GM18507 (cell line): ENCODE measurements around the gene ZCWPW1.
A peak's percentile ranks its signal among the peaks of the same experiment; 100 is the strongest.
"Not testable (repeated sequence)": the region's sequence is repeated elsewhere in the genome, so short reads cannot be mapped to it uniquely, and the experiment has no call there.

Source experiments
- DNase-seq: peaks from one replicate; pipeline ENCODE4 v3.0.0; 2011; ENCODE audit warnings: low read depth; ENCODE audit not compliant: insufficient read length; ENCODE audit errors: extremely low spot score
- FAIRE-seq: peaks from 2 replicates; lab custom pipeline; 2011; peaks lifted over from hg19 to GRCh38; lab: Jason Lieb, UNC

Gene ZCWPW1

DNA sequence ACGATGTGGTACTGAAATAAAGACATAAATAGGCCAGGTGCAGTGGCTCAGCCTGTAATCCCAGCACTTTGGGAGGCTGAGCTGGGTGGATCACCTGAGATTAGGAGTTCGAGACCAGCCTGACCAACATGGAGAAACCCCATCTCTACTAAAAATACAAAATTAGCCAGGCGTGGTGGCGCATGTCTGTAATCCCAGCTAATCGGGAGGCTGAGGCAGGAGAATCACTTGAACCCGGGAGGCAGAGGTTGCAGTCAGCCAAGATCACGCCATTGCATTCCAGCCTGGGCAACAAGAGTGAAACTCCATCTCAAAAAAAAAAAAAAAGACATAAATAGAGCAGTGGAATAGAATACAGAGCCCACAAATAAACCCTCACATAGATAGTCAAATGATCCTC, 64.7 kb downstream of the ZCWPW1 start:
- not testable (repeated sequence) for DNase-seq, FAIRE-seq

DNA sequence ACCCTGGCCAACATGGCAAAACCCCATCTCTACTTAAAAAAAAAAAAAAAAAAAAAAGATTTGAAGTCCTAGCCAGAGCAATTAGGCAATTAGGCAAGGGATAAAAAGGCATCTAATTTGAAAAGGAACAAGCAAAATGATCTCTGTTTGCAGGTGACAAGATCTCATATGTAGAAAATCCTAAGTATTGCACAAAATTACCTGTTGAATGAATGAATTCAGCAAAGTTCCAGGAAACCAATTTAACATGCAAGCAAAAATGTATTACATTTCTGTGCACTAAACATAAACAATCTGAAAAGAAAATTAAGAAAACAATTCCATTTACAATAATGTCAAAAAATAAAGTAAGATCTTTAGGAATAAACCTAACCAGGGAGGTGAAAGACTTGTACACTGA, 65.4 kb downstream of the ZCWPW1 start:
- DNase-seq, result no peak
- no peak for FAIRE-seq

DNA sequence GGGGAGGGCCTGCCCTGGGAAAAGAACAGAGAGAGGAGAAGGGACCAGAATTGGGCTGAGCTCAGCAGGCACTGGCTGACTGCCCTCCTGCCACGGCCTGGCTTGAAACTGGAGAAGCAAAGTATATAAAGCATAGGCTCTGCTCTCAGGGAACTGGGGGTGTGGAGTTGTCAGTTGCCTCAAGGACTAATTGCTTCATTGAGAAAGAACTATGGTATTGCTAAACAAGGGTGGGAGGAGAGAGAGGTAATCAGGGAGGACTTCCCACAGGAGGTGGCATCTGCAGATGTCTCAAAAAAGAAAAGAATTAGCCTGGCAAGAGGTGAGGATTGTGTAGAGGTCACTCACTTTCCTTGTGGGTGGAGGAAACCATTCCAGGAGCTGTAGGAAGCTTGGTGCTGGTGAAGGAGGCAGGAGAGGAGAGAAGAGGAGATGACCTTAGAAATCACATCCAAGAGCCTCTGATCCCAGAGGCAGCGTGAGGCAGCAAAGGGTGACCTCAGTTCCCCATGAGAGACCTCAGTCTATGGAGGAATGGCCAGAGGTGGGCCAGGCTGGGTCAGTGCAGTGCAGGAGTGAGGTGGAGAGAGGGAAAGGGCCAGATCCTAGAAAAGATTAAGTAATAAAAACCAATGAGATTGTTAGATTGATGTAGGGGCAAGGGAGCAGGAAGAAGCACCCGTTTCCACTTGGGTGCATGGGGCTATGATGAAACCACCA, 68.2 kb downstream of the ZCWPW1 start:
- DNase-seq, result no peak
- no peak for FAIRE-seq

DNA sequence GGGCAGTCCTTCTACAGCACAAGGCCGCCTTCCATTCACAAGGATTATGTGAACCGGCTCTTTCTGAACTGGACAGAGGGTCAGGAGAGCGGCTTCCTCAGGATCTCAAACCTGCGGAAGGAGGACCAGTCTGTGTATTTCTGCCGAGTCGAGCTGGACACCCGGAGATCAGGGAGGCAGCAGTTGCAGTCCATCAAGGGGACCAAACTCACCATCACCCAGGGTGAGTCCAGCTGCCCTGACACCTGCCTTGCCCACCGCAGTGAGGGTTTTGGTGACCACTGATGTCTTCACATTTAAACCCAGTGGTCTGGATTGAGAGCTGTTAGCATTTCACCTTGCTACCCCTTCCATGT, 69.7 kb downstream of the ZCWPW1 start:
- FAIRE-seq, result no peak
- DNase-seq, result no peak

DNA sequence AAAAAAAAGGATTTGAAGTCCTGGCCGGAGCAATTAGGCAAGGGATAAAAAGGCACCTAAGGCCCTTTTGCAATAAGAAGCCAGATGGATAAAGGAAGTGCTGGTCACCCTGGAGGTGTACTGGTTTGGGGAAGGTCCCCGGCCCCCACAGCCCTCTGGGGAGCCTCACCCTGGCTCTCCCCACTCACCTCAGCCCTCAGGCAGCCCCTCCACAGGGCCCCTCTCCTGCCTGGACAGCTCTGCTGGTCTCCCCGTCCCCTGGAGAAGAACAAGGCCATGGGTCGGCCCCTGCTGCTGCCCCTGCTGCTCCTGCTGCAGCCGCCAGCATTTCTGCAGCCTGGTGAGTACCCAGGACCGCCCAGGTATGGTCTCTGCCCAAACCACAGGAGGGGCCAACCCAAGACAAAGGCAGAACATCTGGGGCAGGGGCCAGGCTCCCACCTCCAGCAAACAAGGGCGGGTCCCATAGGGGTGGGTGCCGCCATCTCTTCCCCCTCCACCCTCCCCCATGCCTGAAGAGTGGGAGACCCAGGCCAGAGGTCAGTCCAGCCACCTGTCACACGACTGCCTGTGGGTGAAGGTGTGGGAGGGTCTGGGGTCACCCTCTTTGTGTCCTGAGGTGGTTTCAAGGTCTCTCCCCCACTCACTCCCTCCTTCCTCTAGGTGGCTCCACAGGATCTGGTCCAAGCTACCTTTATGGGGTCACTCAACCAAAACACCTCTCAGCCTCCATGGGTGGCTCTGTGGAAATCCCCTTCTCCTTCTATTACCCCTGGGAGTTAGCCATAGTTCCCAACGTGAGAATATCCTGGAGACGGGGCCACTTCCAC, 70.3 kb downstream of the ZCWPW1 start, which contains the start of gene PILRB:
Gene PILRB (plus strand): TSS at position 91 of the 830 bp plus-strand sequence. CDS start 186 bp downstream, at position 277.
- peak; percentile 98 for FAIRE-seq
- DNase-seq, result no peak

DNA sequence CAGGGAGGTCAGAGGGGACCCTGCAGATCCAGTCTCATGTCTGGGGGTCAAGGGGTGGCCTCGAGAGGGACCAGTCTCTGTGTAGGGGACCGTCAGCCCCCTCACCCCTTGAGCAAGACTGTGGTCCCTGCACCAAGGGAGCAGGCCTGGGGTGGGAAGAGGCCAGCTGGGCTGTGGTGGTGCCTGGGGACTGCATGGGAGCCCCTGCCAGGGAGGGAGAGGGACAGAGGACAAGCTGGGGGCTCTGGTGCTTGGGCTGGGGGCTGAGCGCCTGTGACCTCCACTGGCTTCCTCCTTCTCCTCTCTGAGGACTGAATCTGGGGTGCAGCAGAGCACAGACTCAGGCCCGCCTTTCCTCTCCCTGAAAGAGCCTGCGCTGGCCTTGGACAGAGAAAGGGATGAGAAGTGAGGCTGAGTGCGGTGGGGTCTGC, 71.4 kb downstream of the ZCWPW1 start:
- no peak for FAIRE-seq
- no peak for DNase-seq

DNA sequence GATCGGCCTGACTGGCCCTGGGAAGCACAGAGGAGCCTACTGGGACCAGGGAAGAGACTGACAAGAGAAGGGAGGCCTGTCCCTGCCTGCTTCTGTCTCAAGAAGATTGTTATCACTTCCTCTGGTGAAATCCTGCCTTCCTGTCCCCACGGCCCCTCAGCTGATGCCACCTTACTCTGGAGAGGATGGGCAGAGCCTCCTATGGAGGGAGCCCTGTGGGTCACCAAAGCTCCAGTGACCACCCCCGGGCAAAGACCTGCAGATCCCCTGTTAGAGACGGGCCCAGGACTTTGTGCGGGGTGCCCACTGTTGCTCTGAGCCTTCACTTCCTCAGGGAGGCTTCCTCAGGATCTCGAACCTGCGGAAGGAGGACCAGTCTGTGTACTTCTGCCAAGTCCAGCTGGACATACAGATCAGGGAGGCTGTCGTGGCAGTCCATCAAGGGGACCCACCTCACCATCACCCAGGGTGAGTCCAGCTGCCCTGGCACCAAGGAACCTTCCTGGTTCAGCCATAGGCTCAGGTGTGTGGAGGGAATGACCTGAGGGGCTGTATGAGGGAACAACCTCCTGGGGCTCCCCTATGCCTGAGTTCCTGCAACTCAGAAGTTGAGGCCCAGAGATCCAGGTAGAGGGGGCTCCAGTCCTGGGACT, 72.0 kb downstream of the ZCWPW1 start:
- DNase-seq (no peak), FAIRE-seq (no peak)

DNA sequence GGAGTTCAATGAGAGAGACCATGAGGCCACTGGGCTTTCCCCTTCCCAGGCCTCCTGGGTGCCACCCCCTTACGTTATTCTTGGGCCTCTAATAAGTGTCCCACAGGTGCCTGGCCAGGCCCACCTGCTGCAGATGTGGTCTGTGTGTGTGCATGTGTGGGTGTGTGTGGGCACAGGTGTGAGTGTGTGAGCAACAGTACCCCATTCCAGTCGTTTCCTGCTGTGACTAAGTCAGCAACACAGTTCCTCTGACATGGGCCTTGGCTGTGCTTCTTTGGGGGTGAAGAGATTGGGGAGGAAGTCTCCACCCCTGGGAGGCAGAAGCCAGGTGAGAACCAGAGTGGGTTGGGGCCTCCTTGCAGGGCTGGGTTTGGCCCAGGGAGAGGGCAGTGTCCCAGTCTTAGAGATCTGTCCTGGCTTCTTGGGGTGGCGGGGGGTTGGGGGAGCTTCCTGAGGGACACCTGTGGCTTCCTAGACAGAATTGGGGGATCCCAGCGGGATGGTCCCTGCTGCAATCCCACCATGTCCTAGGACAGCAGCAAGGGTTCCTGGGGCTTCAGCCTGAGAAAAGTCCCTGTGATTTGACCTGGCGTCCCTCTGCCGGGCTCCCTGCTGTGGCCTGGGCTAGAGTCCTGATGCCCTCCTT, 74.7 kb downstream of the ZCWPW1 start:
- no peak for FAIRE-seq
- no peak for DNase-seq

DNA sequence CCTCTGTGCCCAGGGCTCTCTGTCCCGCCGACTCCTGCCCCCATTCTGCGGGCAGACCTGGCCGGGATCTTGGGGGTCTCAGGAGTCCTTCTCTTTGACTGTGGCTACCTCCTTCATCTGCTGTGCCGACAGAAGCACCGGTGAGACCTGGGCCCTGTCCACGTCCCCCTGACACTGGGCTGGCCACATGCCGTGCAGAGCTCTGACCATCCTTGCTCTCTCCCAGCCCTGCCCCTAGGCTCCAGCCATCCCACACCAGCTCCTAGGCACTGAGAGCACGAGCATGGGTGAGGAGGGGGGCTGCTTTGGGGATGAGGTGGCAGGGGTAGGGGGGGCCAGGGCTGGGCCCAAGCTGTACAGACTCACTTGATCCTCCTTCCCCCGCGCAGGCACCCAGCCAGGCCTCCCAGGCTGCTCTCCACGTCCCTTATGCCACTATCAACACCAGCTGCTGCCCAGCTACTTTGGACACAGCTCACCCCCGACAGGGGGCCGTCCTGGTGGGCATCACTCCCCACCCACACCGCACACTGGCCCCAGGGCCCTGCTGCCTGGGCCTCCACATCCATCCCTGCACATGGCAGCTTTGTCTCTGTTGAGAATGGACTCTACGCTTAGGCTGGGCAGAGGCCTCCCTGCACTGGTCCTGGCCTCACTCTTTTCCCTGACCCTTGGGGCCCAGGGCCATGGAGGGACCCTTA, 75.4 kb downstream of the ZCWPW1 start:
- no peak for FAIRE-seq
- DNase-seq, result no peak

DNA sequence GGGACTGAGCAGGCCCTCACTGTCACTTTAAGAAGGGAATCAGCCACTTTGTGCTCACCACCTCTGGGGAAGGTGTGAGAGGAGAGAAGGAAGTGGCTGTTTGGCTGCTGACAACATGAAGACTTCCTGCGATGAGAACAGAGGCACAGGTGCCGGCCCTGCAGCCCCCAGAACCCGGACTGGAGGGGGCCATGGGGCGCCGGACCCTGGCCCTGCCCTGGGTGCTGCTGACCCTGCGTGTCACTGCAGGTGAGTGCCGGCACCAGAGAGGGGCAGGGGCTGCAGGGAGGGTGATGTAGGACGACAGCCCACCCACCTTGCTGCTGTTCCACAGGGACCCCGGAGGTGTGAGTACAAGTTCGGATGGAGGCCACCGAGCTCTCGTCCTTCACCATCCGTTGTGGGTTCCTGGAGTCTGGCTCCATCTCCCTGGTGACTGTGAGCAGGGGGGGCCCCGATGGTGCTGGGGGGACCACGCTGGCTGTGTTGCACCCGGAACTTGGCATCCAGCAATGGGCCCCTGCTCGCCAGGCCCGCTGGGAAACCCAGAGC, 76.2 kb downstream of the ZCWPW1 start:
- not testable (repeated sequence) for DNase-seq
- FAIRE-seq, result peak; percentile 91

DNA sequence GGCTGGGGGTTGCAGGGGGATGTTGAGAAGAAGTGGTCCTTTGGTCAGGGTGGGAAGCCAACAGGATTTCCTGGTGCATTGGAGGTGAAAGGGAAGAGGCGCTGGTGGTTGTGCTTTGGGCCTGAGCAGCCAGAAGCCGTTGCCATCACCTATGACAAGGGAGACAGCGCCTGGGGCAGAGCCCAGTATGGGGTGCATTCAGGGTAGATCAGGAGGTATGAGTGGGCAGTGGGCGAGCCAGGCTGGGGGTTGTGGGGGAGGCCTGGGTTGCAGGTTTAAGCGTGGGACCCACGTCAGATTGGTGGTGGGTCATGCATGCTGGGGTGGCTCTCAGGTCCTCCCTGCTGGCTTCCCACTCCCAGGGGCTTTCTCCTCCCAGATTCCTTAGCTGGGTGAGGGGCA, 76.8 kb downstream of the ZCWPW1 start:
- DNase-seq (no peak), FAIRE-seq (no peak)
